Measurements from ENCODE around the gene CDH23.

DNA sequence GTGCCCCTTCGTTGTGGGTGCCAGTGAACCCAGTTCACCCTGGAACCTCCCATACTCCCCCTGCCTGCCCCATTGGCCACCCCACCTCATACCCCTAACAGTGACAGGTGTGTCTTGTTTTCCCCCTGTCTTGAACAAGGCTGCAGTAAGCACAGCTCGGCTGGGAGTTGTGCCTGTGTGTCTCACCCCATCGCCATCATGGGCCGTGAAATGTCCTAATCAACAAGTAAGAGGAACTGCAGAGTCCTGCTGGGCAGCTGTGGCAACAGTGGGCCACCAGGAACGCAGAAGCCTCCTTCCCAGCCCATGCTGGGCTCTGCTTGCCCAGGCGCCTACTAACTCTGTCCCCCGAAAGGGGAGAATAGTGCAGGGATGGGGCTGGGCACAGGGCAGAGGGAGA lies 231.2 kb downstream of the CDH23 start:
- TF ChIP-seq, protein P1, sequence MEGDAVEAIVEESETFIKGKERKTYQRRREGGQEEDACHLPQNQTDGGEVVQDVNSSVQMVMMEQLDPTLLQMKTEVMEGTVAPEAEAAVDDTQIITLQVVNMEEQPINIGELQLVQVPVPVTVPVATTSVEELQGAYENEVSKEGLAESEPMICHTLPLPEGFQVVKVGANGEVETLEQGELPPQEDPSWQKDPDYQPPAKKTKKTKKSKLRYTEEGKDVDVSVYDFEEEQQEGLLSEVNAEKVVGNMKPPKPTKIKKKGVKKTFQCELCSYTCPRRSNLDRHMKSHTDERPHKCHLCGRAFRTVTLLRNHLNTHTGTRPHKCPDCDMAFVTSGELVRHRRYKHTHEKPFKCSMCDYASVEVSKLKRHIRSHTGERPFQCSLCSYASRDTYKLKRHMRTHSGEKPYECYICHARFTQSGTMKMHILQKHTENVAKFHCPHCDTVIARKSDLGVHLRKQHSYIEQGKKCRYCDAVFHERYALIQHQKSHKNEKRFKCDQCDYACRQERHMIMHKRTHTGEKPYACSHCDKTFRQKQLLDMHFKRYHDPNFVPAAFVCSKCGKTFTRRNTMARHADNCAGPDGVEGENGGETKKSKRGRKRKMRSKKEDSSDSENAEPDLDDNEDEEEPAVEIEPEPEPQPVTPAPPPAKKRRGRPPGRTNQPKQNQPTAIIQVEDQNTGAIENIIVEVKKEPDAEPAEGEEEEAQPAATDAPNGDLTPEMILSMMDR (IDR thresholded peaks at IDR 0.05; ENCODE audit: control extremely low read depth in 1 of 3, insufficient read depth in 1 of 3, low read depth in 1 of 3, low read length in 3 of 3), result no peak
- TF ChIP-seq TEAD4 (IDR thresholded peaks at IDR 0.05; ENCODE audit: low read depth, low read length), result no peak
- no peak for TF ChIP-seq EZH2 (IDR thresholded peaks at IDR 0.05; ENCODE audit: low read depth, low read length, severe bottlenecking)
- no peak for TF ChIP-seq POLR2A (IDR thresholded peaks at IDR 0.05; ENCODE audit: control extremely low read depth in 1 of 2, low read depth in 2 of 2, low read length in 2 of 2)
- TF ChIP-seq HDAC6 (IDR thresholded peaks at IDR 0.05; ENCODE audit: low read depth, low read length), result no peak
- no peak for TF ChIP-seq POLR2AphosphoS5 (IDR thresholded peaks at IDR 0.05; ENCODE audit: low read depth, low read length)
- TF ChIP-seq EP300 (IDR thresholded peaks at IDR 0.05; ENCODE audit: borderline replicate concordance in 1 of 2, low read depth in 2 of 2, low read length in 2 of 2), result no peak
